Astrocyte (in vitro differentiated cells and primary cell): ENCODE data around the gene ABCG2. TPM values are rescaled to one million over a fixed set of nuclear protein-coding genes. Genes with fewer than 3 reads are reported as not detected.

Experiments used
- DNase-seq: peaks from one replicate; pipeline ENCODE4 v3.0.0-alpha.2; 2010; ENCODE audit warnings: low read depth
- FAIRE-seq: peaks from 2 replicates; lab custom pipeline; 2011; peaks lifted over from hg19 to GRCh38; lab: Jason Lieb, UNC
- H2AFZ ChIP-seq: 2 replicates; pipeline ENCODE4 v1.6.0; 2012; ENCODE audit warnings: low read depth, low read length, inconsistent platforms
- H3K27ac ChIP-seq: 2 replicates; pipeline ENCODE4 v1.5.1; 2011; ENCODE audit warnings: low read depth, low read length, inconsistent platforms
- H3K27me3 ChIP-seq: 2 replicates; pipeline ENCODE4 v1.6.0; 2011; ENCODE audit warnings: low read length, inconsistent platforms; ENCODE audit not compliant: insufficient read depth
- H3K36me3 ChIP-seq: 2 replicates; pipeline ENCODE4 v1.5.1; 2011; ENCODE audit warnings: low read length, inconsistent platforms; ENCODE audit not compliant: insufficient read depth
- H3K4me1 ChIP-seq: 2 replicates; pipeline ENCODE4 v1.5.1; 2011; ENCODE audit warnings: low read length, inconsistent platforms; ENCODE audit not compliant: insufficient read depth
- H3K4me2 ChIP-seq: 2 replicates; pipeline ENCODE4 v1.6.0; 2012; ENCODE audit warnings: low read length, inconsistent platforms
- H3K4me3 ChIP-seq: 2 replicates; pipeline ENCODE4 v1.5.1; 2011; ENCODE audit warnings: low read depth, mild to moderate bottlenecking, low read length, inconsistent platforms; ENCODE audit not compliant: insufficient read depth
- H3K79me2 ChIP-seq: 2 replicates; pipeline ENCODE4 v1.6.0; 2012; ENCODE audit warnings: mild to moderate bottlenecking, low read length, inconsistent platforms; ENCODE audit not compliant: insufficient read depth
- H3K9ac ChIP-seq: 2 replicates; pipeline ENCODE4 v1.6.0; 2012; ENCODE audit warnings: mild to moderate bottlenecking, low read length, inconsistent platforms
- H3K9me3 ChIP-seq: 2 replicates; pipeline ENCODE4 v1.5.1; 2012; ENCODE audit warnings: low read depth, mild to moderate bottlenecking, low read length, inconsistent platforms; ENCODE audit not compliant: insufficient read depth
- H4K20me1 ChIP-seq: 2 replicates; pipeline ENCODE4 v1.6.0; 2012; ENCODE audit warnings: low read length, inconsistent platforms; ENCODE audit not compliant: insufficient read depth
- H3K27ac Mint-ChIP-seq: one replicate; pipeline ENCODE4 v1.8.0; 2021; ENCODE audit warnings: mild to moderate bottlenecking, mixed read lengths; ENCODE audit not compliant: unreplicated experiment
- H3K27me3 Mint-ChIP-seq: one replicate; pipeline ENCODE4 v1.8.0; 2021; ENCODE audit warnings: low read depth, mixed read lengths; ENCODE audit not compliant: unreplicated experiment
- H3K36me3 Mint-ChIP-seq: one replicate; pipeline ENCODE4 v1.8.0; 2021; ENCODE audit warnings: low read depth, mixed read lengths; ENCODE audit not compliant: unreplicated experiment
- H3K4me1 Mint-ChIP-seq: one replicate; pipeline ENCODE4 v1.8.0; 2021; ENCODE audit warnings: low read depth, mixed read lengths; ENCODE audit not compliant: unreplicated experiment
- H3K4me3 Mint-ChIP-seq: one replicate; pipeline ENCODE4 v1.8.0; 2021; ENCODE audit warnings: mild to moderate bottlenecking, moderate library complexity, mixed read lengths; ENCODE audit not compliant: unreplicated experiment
- H3K9me3 Mint-ChIP-seq: one replicate; pipeline ENCODE4 v1.8.0; 2021; ENCODE audit warnings: mild to moderate bottlenecking, mixed read lengths; ENCODE audit not compliant: unreplicated experiment
- EZH2 ChIP-seq: IDR thresholded peaks from 2 replicates; pipeline ENCODE4 v1.6.1; 2012; ENCODE audit warnings: mild to moderate bottlenecking, low read length, inconsistent platforms; ENCODE audit not compliant: insufficient read depth
- total RNA-seq: library from RNA; stranded (reverse); gene quantifications from 2 replicates; pipeline ENCODE4 v1.2.1, GENCODE V29; 2021
- TF ChIP-seq, protein P1 (sequence below): IDR thresholded peaks from 2 replicates; pipeline ENCODE4 v1.5.1; 2011; ENCODE audit warnings: low read depth, mild to moderate bottlenecking, inconsistent platforms, low read length, moderate library complexity; ENCODE audit not compliant: insufficient read depth

ABCG2 gene
- total RNA-seq, 1 donor from 2014 or later = 2.5 TPM

DNA sequence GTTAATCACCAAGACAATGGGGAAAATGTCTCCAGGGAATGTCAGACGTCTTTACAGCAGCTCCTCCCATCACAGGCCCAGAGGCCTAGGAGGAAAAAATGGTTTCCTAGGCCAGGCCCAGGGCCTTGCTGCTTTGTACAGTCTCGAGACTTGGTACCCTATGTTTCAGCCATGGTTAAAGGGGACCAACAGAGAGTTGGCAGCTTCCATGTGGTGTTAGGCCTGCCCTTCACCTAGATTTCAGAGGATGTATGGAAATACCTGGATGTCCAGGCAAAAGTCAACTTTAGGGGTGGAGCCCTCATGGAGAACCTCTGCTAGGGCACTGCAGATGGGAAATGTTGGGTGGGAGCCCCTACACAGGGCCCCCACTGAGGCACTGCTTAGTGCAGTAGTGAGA lies 38.5 kb downstream of the ABCG2 start:
- Histone ChIP-seq H3K9me3 (peaks cover 9% of the 10 kb centered on the region), H3K79me2 (no peaks in the 10 kb centered on the region), H4K20me1 (no peaks in the 10 kb centered on the region), H2AFZ (no peak overlapping the region), H3K27me3 (no peaks in the 10 kb centered on the region), H3K27ac (no peak overlapping the region), H3K9ac (no peak overlapping the region), H3K4me1 (no peaks in the 10 kb centered on the region), H3K4me3 (no peak overlapping the region), H3K36me3 (no peaks in the 10 kb centered on the region), H3K4me2 (no peak overlapping the region)
- Mint-ChIP-seq H3K9me3 (peaks cover 13% of the 10 kb centered on the region), H3K27me3 (no peaks in the 10 kb centered on the region), H3K4me1 (no peaks in the 10 kb centered on the region), H3K27ac (no peak overlapping the region), H3K36me3 (peaks cover 2% of the 10 kb centered on the region), H3K4me3 (no peak overlapping the region)
- FAIRE-seq = no peak
- TF ChIP-seq, protein P1, sequence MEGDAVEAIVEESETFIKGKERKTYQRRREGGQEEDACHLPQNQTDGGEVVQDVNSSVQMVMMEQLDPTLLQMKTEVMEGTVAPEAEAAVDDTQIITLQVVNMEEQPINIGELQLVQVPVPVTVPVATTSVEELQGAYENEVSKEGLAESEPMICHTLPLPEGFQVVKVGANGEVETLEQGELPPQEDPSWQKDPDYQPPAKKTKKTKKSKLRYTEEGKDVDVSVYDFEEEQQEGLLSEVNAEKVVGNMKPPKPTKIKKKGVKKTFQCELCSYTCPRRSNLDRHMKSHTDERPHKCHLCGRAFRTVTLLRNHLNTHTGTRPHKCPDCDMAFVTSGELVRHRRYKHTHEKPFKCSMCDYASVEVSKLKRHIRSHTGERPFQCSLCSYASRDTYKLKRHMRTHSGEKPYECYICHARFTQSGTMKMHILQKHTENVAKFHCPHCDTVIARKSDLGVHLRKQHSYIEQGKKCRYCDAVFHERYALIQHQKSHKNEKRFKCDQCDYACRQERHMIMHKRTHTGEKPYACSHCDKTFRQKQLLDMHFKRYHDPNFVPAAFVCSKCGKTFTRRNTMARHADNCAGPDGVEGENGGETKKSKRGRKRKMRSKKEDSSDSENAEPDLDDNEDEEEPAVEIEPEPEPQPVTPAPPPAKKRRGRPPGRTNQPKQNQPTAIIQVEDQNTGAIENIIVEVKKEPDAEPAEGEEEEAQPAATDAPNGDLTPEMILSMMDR = no peak
- TF ChIP-seq EZH2 = no peak
- no peak for DNase-seq

DNA sequence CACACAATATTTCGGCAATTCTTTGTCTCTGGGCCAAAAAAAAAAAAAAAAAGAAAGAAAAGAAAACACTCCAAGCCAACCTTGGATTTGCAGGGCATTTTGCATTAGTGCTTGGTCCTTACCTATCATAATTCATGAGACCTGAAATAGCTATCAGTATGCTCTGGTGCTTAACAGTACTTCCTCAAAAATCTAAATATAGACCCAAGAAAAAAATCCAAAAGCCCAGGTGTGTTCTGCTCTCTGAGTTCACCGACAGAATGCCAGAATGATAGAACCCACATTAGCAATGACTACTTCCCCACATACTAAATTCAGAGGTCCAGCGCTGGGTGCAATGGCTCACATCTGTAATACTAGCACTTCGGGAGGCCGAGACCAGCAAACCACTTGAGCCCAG lies 42.9 kb downstream of the ABCG2 start:
- Histone ChIP-seq H3K27ac (no peak overlapping the region), H3K4me2 (no peak overlapping the region), H3K9me3 (peaks cover 9% of the 10 kb centered on the region), H3K4me1 (no peaks in the 10 kb centered on the region), H3K4me3 (no peak overlapping the region), H3K9ac (no peak overlapping the region), H2AFZ (no peak overlapping the region), H3K79me2 (no peaks in the 10 kb centered on the region), H3K27me3 (no peaks in the 10 kb centered on the region), H4K20me1 (no peaks in the 10 kb centered on the region), H3K36me3 (no peaks in the 10 kb centered on the region)
- H3K36me3 Mint-ChIP-seq = no peaks in the 10 kb centered on the region
- no peaks in the 10 kb centered on the region for H3K27me3 Mint-ChIP-seq
- H3K27ac Mint-ChIP-seq = no peak overlapping the region
- H3K4me1 Mint-ChIP-seq = no peaks in the 10 kb centered on the region
- TF ChIP-seq, protein P1 = no peak
- TF ChIP-seq EZH2 = no peak
- no peak overlapping the region for H3K4me3 Mint-ChIP-seq
- no peak for DNase-seq
- FAIRE-seq = no peak
- peaks cover 3% of the 10 kb centered on the region for H3K9me3 Mint-ChIP-seq

DNA sequence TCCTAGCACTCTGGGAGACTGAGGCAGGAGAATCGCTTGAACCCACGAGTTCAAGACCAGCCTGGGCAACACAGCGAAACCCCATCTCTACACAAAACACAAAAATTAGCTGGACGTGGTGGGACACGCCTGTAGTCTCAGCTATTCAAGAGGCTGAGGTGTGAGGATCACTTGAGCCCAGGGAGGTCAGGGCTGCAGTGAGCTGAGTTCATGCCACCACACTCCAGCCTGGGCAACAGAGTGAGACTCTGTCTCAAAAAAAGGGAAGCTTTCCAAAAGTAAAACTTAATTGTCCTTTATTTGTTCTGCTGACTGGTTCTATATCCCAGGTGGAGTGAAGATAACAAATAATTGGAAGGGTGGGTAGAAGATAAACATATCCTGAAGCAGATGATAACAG lies 45.6 kb downstream of the ABCG2 start:
- H3K4me1 Mint-ChIP-seq = no peaks in the 10 kb centered on the region
- no peak for FAIRE-seq

More for the DNA sequence above, 45.6 kb downstream of the ABCG2 start:
- TF ChIP-seq, protein P1 = no peak
- no peak for TF ChIP-seq EZH2
- H3K9me3 ChIP-seq = no peaks in the 10 kb centered on the region
- no peak overlapping the region for H3K4me2 ChIP-seq
- H3K27ac Mint-ChIP-seq = no peak overlapping the region
- no peaks in the 10 kb centered on the region for H3K4me1 ChIP-seq
- H3K27ac ChIP-seq = no peak overlapping the region
- no peak for DNase-seq
- H3K9ac ChIP-seq = no peak overlapping the region
- H3K4me3 Mint-ChIP-seq = no peak overlapping the region
- H3K36me3 ChIP-seq = no peaks in the 10 kb centered on the region
- H3K9me3 Mint-ChIP-seq = no peaks in the 10 kb centered on the region
- H4K20me1 ChIP-seq = no peaks in the 10 kb centered on the region
- H3K79me2 ChIP-seq = no peaks in the 10 kb centered on the region
- no peaks in the 10 kb centered on the region for H3K27me3 Mint-ChIP-seq
- H3K27me3 ChIP-seq = no peaks in the 10 kb centered on the region
- no peaks in the 10 kb centered on the region for H3K36me3 Mint-ChIP-seq
- no peak overlapping the region for H3K4me3 ChIP-seq
- no peak overlapping the region for H2AFZ ChIP-seq
